ENCODE measurements around the gene SPDYE11. TPM values are rescaled to one million over a fixed set of nuclear protein-coding genes. Genes with fewer than 3 reads are reported as not detected.

Gene SPDYE11, protein sequence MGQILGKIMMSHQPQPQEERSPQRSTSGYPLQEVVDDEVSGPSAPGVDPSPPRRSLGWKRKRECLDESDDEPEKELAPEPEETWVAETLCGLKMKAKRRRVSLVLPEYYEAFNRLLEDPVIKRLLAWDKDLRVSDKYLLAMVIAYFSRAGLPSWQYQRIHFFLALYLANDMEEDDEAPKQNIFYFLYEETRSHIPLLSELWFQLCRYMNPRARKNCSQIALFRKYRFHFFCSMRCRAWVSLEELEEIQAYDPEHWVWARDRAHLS
- not detected in 2 replicates for total RNA-seq

GRCh38 chr7:73057811-73058210 lies at the start of gene SPDYE11:
TSS of gene SPDYE11 (minus strand) at chr7:73057911. CDS start at chr7:73056111, 1,800 bp downstream.

GRCh38 chr7:73085938-73086337 lies 28.2 kb upstream of the SPDYE11 start, which contains the start of gene SPDYE9:
TSS of gene SPDYE9 (minus strand) at chr7:73086038. CDS start at chr7:73084238, 1,800 bp downstream.

DNA sequence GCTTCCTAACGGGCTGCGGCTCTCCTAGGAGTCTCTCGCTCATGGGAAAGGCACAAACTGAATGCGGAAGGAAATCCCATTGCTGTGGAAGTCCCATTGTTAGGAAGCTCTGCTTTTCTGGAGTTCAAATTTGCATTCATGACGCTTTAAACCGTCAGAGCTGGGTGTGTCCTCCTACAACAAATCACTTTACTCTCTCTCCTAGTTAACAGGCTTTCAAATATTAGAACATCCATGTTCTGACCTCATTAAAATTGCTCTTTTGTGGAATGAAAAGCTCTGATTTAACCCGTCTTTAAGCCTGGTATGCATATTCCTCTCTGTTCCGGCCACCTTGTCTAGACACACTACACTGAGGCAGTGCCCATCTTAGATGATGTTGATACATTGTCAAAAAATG lies 28.0 kb downstream of the SPDYE11 start, which contains the start of gene SPDYE8:
TSS of gene SPDYE8 (minus strand) at position 101 of the 400 bp plus-strand sequence. CDS start 1,800 bp downstream, outside the sequence.

Other genes with a start within 250 kb of the SPDYE11 start
- gene TYW1B, start 229.7 kb downstream of the SPDYE11 start, total RNA-seq, result 1.6 and 1.9 TPM in 2 replicates
- gene POM121, start 132.8 kb downstream of the SPDYE11 start, total RNA-seq, result 3.5 and 3.7 TPM in 2 replicates
- 0.09 and 0.22 TPM in 2 replicates for gene TRIM74, start 88.4 kb downstream of the SPDYE11 start, total RNA-seq
- gene SPDYE8, start 28.1 kb downstream of the SPDYE11 start, total RNA-seq, result not detected in 2 replicates
- gene SPDYE9, start 28.1 kb upstream of the SPDYE11 start, total RNA-seq, result not detected in 2 replicates